Occipital lobe (tissue), 2 donors: Measurements from ENCODE around the gene CCDC178. TPM values are rescaled to one million over a fixed set of nuclear protein-coding genes. Genes with fewer than 3 reads are reported as not detected.
"Not testable (repeated sequence)": the region's sequence is repeated elsewhere in the genome, so short reads cannot be mapped to it uniquely, and the experiment has no call there.

Source experiments
- DNase-seq: peaks from one replicate; lab custom pipeline; 2025; lab: John Stamatoyannopoulos, UW
- total RNA-seq: library from RNA; depleted of rRNA; stranded (reverse); fragments of >200 nt; gene quantifications from one replicate; pipeline ENCODE4 v1.2.3, GENCODE V29; 2014

Gene CCDC178
- total RNA-seq, 1 donor from 2014 or later, result 1.1 TPM

GRCh38 chr18:33212363-33212762 lies 228.2 kb downstream of the CCDC178 start:
- DNase-seq, result no peak

- DNase-seq, result no peak
Observed at GRCh38 chr18:33210575-33211189, 229.8 kb downstream of the CCDC178 start.

- DNase-seq, result no peak
Observed at GRCh38 chr18:33205777-33206176, 234.7 kb downstream of the CCDC178 start.

- DNase-seq, result no peak
Observed at GRCh38 chr18:33201509-33201926, 239.0 kb downstream of the CCDC178 start.

GRCh38 chr18:33195795-33196194 lies 244.7 kb downstream of the CCDC178 start:
- DNase-seq, result no peak

GRCh38 chr18:33194793-33195192 lies 245.7 kb downstream of the CCDC178 start:
- no peak for DNase-seq

- no peak for DNase-seq
Observed at GRCh38 chr18:33184958-33185357, 255.6 kb downstream of the CCDC178 start.

GRCh38 chr18:33184175-33184574 lies 256.3 kb downstream of the CCDC178 start:
- DNase-seq, result no peak

- no peak for DNase-seq
Observed at GRCh38 chr18:33183136-33183535, 257.4 kb downstream of the CCDC178 start.

GRCh38 chr18:33181016-33181415 lies 259.5 kb downstream of the CCDC178 start:
- no peak for DNase-seq

GRCh38 chr18:33169218-33169617 lies 271.3 kb downstream of the CCDC178 start:
- DNase-seq, result no peak

GRCh38 chr18:33164121-33164520 lies 276.4 kb downstream of the CCDC178 start:
- not testable (repeated sequence) for DNase-seq

GRCh38 chr18:33161131-33161530 lies 279.4 kb downstream of the CCDC178 start:
- DNase-seq, result no peak

- no peak for DNase-seq
Observed at GRCh38 chr18:33159151-33159550, 281.4 kb downstream of the CCDC178 start.

- no peak for DNase-seq
Observed at GRCh38 chr18:33157893-33158292, 282.6 kb downstream of the CCDC178 start.

GRCh38 chr18:33156906-33157470 lies 283.5 kb downstream of the CCDC178 start:
- DNase-seq, result no peak

- DNase-seq, result no peak
Observed at GRCh38 chr18:33154049-33154448, 286.5 kb downstream of the CCDC178 start.

- no peak for DNase-seq
Observed at GRCh38 chr18:33152376-33152775, 288.1 kb downstream of the CCDC178 start.

- DNase-seq, result not testable (repeated sequence)
Observed at GRCh38 chr18:33147811-33148210, 292.7 kb downstream of the CCDC178 start.

- no peak for DNase-seq
Observed at GRCh38 chr18:33146014-33146413, 294.5 kb downstream of the CCDC178 start.

GRCh38 chr18:33135951-33136660 lies 304.4 kb downstream of the CCDC178 start:
- DNase-seq, result no peak

GRCh38 chr18:33132657-33133056 lies 307.9 kb downstream of the CCDC178 start:
- no peak for DNase-seq

- no peak for DNase-seq
Observed at GRCh38 chr18:33128581-33128980, 311.9 kb downstream of the CCDC178 start.
